Naive thymus-derived CD8-positive, alpha-beta T cell (primary cell): Measurements from ENCODE around the gene VKORC1. TPM values are rescaled to one million over a fixed set of nuclear protein-coding genes. Genes with fewer than 3 reads are reported as not detected.
A peak's percentile ranks its signal among the peaks of the same experiment; 100 is the strongest.

Experiments
- ATAC-seq, 2 donors: fragments of 150-1000 bp; cut with Tn5 transposase in 1 of 2; sonication (Bioruptor Pico), chemical (Tn5 transposase) in 1 of 2; 1 replicate in 1 of 2; 2 replicates in 1 of 2; pipeline ENCODE4 v1.10.0; 2021; ENCODE audit warnings: mild to moderate bottlenecking in 2 of 2, moderate library complexity in 2 of 2
- POLR2A ChIA-PET: fragments of 350-600 bp; sonication (Branson Sonifier 250); formaldehyde crosslinking; loops from one replicate; lab custom pipeline; 2021; ENCODE audit warnings: antibody characterized with exemption; lab: Charles Lee
- DNase-seq, 10 donors: peaks; one replicate each; pipeline versions ENCODE4 v3.0.0 to v3.0.0-alpha.2; 2020 to 2022
- H3K27ac Mint-ChIP-seq, 10 donors: one replicate each; pipeline ENCODE4 v1.8.0; 2020 to 2022; ENCODE audit warnings: mild to moderate bottlenecking in 10 of 10, mixed read lengths in 10 of 10, moderate library complexity in 4 of 10, inconsistent platforms in 1 of 10
- H3K27me3 Mint-ChIP-seq, 5 donors: one replicate each; pipeline ENCODE4 v1.8.0; 2021 to 2022; ENCODE audit warnings: mixed read lengths in 5 of 5
- H3K36me3 Mint-ChIP-seq, 3 donors: one replicate each; pipeline ENCODE4 v1.8.0; 2020 to 2022; ENCODE audit warnings: mixed read lengths in 3 of 3, mild to moderate bottlenecking in 2 of 3, inconsistent platforms in 1 of 3
- H3K4me1 Mint-ChIP-seq, 4 donors: one replicate each; pipeline ENCODE4 v1.8.0; 2021 to 2022; ENCODE audit warnings: mixed read lengths in 4 of 4
- H3K4me3 Mint-ChIP-seq, 10 donors: one replicate each; pipeline ENCODE4 v1.8.0; 2020 to 2022; ENCODE audit warnings: mild to moderate bottlenecking in 10 of 10, mixed read lengths in 10 of 10, moderate library complexity in 6 of 10, inconsistent platforms in 1 of 10
- H3K9me3 Mint-ChIP-seq, 9 donors: one replicate each; pipeline ENCODE4 v1.8.0; 2020 to 2022; ENCODE audit warnings: mixed read lengths in 9 of 9, mild to moderate bottlenecking in 3 of 9, inconsistent platforms in 1 of 9, moderate library complexity in 1 of 9
- polyA plus RNA-seq, 3 donors: library from polyadenylated mRNA; unstranded; fragments of 300-500 nt; fragmentation: Illumina TruSeq; gene quantifications; one replicate each; pipeline ENCODE4 v1.2.3, GENCODE V29; 2021
- total RNA-seq, 8 experiments: library from RNA in 2 of 8; stranded (reverse) in 2 of 8; gene quantifications; one replicate each; pipeline ENCODE4 v1.2.3 and lab custom pipeline; 2021 to 2026

Gene VKORC1
- total and polyA plus RNA-seq, 5 experiments from 2014 or later, result 42.0 to 109 (median 98.2) TPM

GRCh38 chr16:31064882-31065461, 29.6 kb downstream of the VKORC1 start:
- peak overlapping the region; percentile 42 to 88 (median 72) for H3K4me3 Mint-ChIP-seq
- H3K9me3 Mint-ChIP-seq, result no peaks in the 10 kb centered on the region
- peaks cover 0 to 20% (median 6%) of the 10 kb centered on the region in 3 donors for H3K36me3 Mint-ChIP-seq
- no peaks in the 10 kb centered on the region for H3K27me3 Mint-ChIP-seq
- POLR2A ChIA-PET, result interaction anchor here (4.1 kb wide), 1 partner anchor 9 kb away, joined by 28 read pairs; the partner anchor contains the start of genes ZNF646 and ZNF668
- no peak for ATAC-seq
- DNase-seq, result no peak
- peaks cover 26 to 51% (median 45%) of the 10 kb centered on the region in 4 donors for H3K4me1 Mint-ChIP-seq
- H3K27ac Mint-ChIP-seq, result peak overlapping the region in 9 of 10 donors; percentile 36 to 91 (median 79)

- Mint-ChIP-seq H3K9me3 (no peaks in the 10 kb centered on the region), H3K27ac (peak overlapping the region in 9 of 10 donors; percentile 47 to 91 (median 79)), H3K36me3 (peaks cover 0 to 20% (median 7%) of the 10 kb centered on the region in 3 donors), H3K27me3 (no peaks in the 10 kb centered on the region), H3K4me1 (peaks cover 23 to 47% (median 40%) of the 10 kb centered on the region in 4 donors), H3K4me3 (peak overlapping the region; percentile 52 to 88 (median 72))
- POLR2A ChIA-PET, result interaction anchor here (1.6 to 4.1 kb wide), 2 partner anchors 10 to 28 kb away, joined by 3 to 28 read pairs; partner anchors contain the start of genes ZNF646 and ZNF668
- ATAC-seq (peak; percentile 28 to 66), DNase-seq (peak in 3 of 10 donors; percentile 17 to 26 (median 25))
These were observed 30.6 kb downstream of the VKORC1 start for GRCh38 chr16:31063843-31064611.

GRCh38 chr16:31063495-31063842, 31.1 kb downstream of the VKORC1 start:
- DNase-seq (no peak), ATAC-seq (no peak)
- peaks cover 0 to 20% (median 7%) of the 10 kb centered on the region in 3 donors for H3K36me3 Mint-ChIP-seq
- H3K27me3 Mint-ChIP-seq, result no peaks in the 10 kb centered on the region
- POLR2A ChIA-PET, result interaction anchor here (1.6 to 4.1 kb wide), 2 partner anchors 10 to 29 kb away, joined by 3 to 28 read pairs; partner anchors contain the start of genes ZNF646 and ZNF668
- peaks cover 23 to 46% (median 38%) of the 10 kb centered on the region in 4 donors for H3K4me1 Mint-ChIP-seq
- no peaks in the 10 kb centered on the region for H3K9me3 Mint-ChIP-seq
- H3K27ac Mint-ChIP-seq, result peak overlapping the region in 7 of 10 donors; percentile 36 to 78 (median 73)
- peak overlapping the region in 9 of 10 donors; percentile 8 to 88 (median 52) for H3K4me3 Mint-ChIP-seq

- H3K27me3 Mint-ChIP-seq, result no peaks in the 10 kb centered on the region
- POLR2A ChIA-PET, result interaction anchor here (0.6 to 4.1 kb wide), 3 partner anchors 12 to 144 kb away, joined by 3 to 28 read pairs (median 3); partner anchors contain the start of genes ZNF646 and ZNF668
- no peak for DNase-seq
- H3K4me3 Mint-ChIP-seq, result no peak overlapping the region
- peaks cover 20 to 46% (median 38%) of the 10 kb centered on the region in 4 donors for H3K4me1 Mint-ChIP-seq
- H3K9me3 Mint-ChIP-seq, result no peaks in the 10 kb centered on the region
- no peak overlapping the region for H3K27ac Mint-ChIP-seq
- H3K36me3 Mint-ChIP-seq, result peaks cover 0 to 22% (median 7%) of the 10 kb centered on the region in 3 donors
- no peak for ATAC-seq
These were observed 32.7 kb downstream of the VKORC1 start for GRCh38 chr16:31061813-31062440.

- DNase-seq (no peak), ATAC-seq (no peak)
- Mint-ChIP-seq H3K27me3 (no peaks in the 10 kb centered on the region), H3K4me1 (peaks cover 19 to 45% (median 34%) of the 10 kb centered on the region in 4 donors), H3K4me3 (no peak overlapping the region), H3K36me3 (peaks cover 0 to 23% (median 7%) of the 10 kb centered on the region in 3 donors), H3K9me3 (no peaks in the 10 kb centered on the region), H3K27ac (no peak overlapping the region)
- POLR2A ChIA-PET, result interaction anchor here (1.2 to 1.9 kb wide), 2 partner anchors 12 to 81 kb away, joined by 5 to 6 read pairs; no protein-coding TSS in a partner anchor
These were observed 33.3 kb downstream of the VKORC1 start for GRCh38 chr16:31061126-31061812.

- DNase-seq, result no peak
- POLR2A ChIA-PET, result interaction anchor here (0.6 to 0.9 kb wide), 2 partner anchors 16 to 87 kb away, joined by 4 read pairs; no protein-coding TSS in a partner anchor
- no peak for ATAC-seq
- no peak overlapping the region for H3K4me3 Mint-ChIP-seq
- H3K9me3 Mint-ChIP-seq, result no peaks in the 10 kb centered on the region
- H3K4me1 Mint-ChIP-seq, result peaks cover 0 to 7% (median under 1%) of the 10 kb centered on the region in 4 donors
- no peak overlapping the region for H3K27ac Mint-ChIP-seq
- H3K36me3 Mint-ChIP-seq, result peaks cover 0 to 12% (median 2%) of the 10 kb centered on the region in 3 donors
- peaks cover 0 to 2% (median 0%) of the 10 kb centered on the region in 5 donors for H3K27me3 Mint-ChIP-seq
These were observed 39.0 kb downstream of the VKORC1 start for GRCh38 chr16:31055613-31056012.

GRCh38 chr16:31052114-31052513, 42.5 kb downstream of the VKORC1 start:
- peaks cover 0 to 3% (median 0%) of the 10 kb centered on the region in 4 donors for H3K4me1 Mint-ChIP-seq
- peaks cover 0 to 3% (median 0%) of the 10 kb centered on the region in 3 donors for H3K36me3 Mint-ChIP-seq
- peaks cover 0 to 2% (median 0%) of the 10 kb centered on the region in 5 donors for H3K27me3 Mint-ChIP-seq
- DNase-seq (no peak), ATAC-seq (no peak)
- no peaks in the 10 kb centered on the region for H3K9me3 Mint-ChIP-seq
- H3K27ac Mint-ChIP-seq, result peak overlapping the region in 3 of 10 donors; percentile 7 to 66 (median 29)
- POLR2A ChIA-PET, result interaction anchor here (0.6 kb wide), 1 partner anchor 74 kb away, joined by 4 read pairs; no protein-coding TSS in a partner anchor
- H3K4me3 Mint-ChIP-seq, result no peak overlapping the region

- H3K27ac Mint-ChIP-seq, result no peak overlapping the region
- H3K27me3 Mint-ChIP-seq, result peaks cover 0 to 2% (median 0%) of the 10 kb centered on the region in 5 donors
- DNase-seq, result no peak
- POLR2A ChIA-PET, result interaction anchor here (0.7 to 1.3 kb wide), 3 partner anchors 12 to 246 kb away, joined by 3 to 5 read pairs (median 3); no protein-coding TSS in a partner anchor
- no peaks in the 10 kb centered on the region for H3K36me3 Mint-ChIP-seq
- no peak overlapping the region for H3K4me3 Mint-ChIP-seq
- H3K4me1 Mint-ChIP-seq, result peaks cover 0 to 3% (median 0%) of the 10 kb centered on the region in 4 donors
- no peak for ATAC-seq
- H3K9me3 Mint-ChIP-seq, result no peaks in the 10 kb centered on the region
These were observed 44.1 kb downstream of the VKORC1 start for GRCh38 chr16:31050280-31051030.

- POLR2A ChIA-PET, result interaction anchor here (0.7 kb wide), 1 partner anchor 25 kb away, joined by 5 read pairs; no protein-coding TSS in a partner anchor
- ATAC-seq (no peak), DNase-seq (no peak)
- H3K27me3 Mint-ChIP-seq, result no peaks in the 10 kb centered on the region
- H3K36me3 Mint-ChIP-seq, result peaks cover 0 to 31% (median 0%) of the 10 kb centered on the region in 3 donors
- peaks cover 0 to 6% (median 2%) of the 10 kb centered on the region in 4 donors for H3K4me1 Mint-ChIP-seq
- no peaks in the 10 kb centered on the region for H3K9me3 Mint-ChIP-seq
- H3K4me3 Mint-ChIP-seq, result no peak overlapping the region
- no peak overlapping the region for H3K27ac Mint-ChIP-seq
These were observed 50.6 kb downstream of the VKORC1 start for GRCh38 chr16:31043898-31044481.

- H3K36me3 Mint-ChIP-seq, result peaks cover 0 to 36% (median 3%) of the 10 kb centered on the region in 3 donors
- ATAC-seq (no peak), DNase-seq (no peak)
- H3K9me3 Mint-ChIP-seq, result no peaks in the 10 kb centered on the region
- H3K4me3 Mint-ChIP-seq, result no peak overlapping the region
- H3K27me3 Mint-ChIP-seq, result no peaks in the 10 kb centered on the region
- peaks cover 0 to 9% (median 2%) of the 10 kb centered on the region in 4 donors for H3K4me1 Mint-ChIP-seq
- POLR2A ChIA-PET, result interaction anchor here (0.7 kb wide), 1 partner anchor 26 kb away, joined by 5 read pairs; no protein-coding TSS in a partner anchor
- no peak overlapping the region for H3K27ac Mint-ChIP-seq
These were observed 51.2 kb downstream of the VKORC1 start for GRCh38 chr16:31043352-31043751.
